SK-N-SH (cell line): Measurements from ENCODE around the gene BDKRB1. TPM values are rescaled to one million over a fixed set of nuclear protein-coding genes. Genes with fewer than 3 reads are reported as not detected.

Experiments
- CTCF ChIA-PET: fragments of 300-600, 350-600 bp; formaldehyde crosslinking; extraction: SDS; loops from one replicate; lab custom pipeline; 2021; lab: Yijun Ruan, JAX
- POLR2A ChIA-PET: fragments of 350-600 bp; sonication (Branson Sonifier 250); formaldehyde crosslinking; extraction: SDS; loops from one replicate; lab custom pipeline; 2020; ENCODE audit warnings: antibody characterized with exemption, inconsistent platforms; lab: Yijun Ruan, JAX
- DNase-seq: peaks from one replicate; pipeline ENCODE4 v3.0.0; 2012
- H2AFZ ChIP-seq: fragments of 200-600 bp; sonication (generic); 2 replicates; pipeline ENCODE4 v1.8.1; 2016; ENCODE audit warnings: antibody characterized with exemption, mild to moderate bottlenecking, low read depth
- H3F3A ChIP-seq: fragments of 200-600 bp; sonication (generic); replicated peaks from 2 replicates; pipeline ENCODE3; 2016; ENCODE audit warnings: antibody characterized with exemption, mild to moderate bottlenecking; ENCODE audit not compliant: insufficient read depth
- H3K27ac ChIP-seq, 2 experiments: fragments of 200-500 bp in 1 of 2; fragments of 200-600 bp in 1 of 2; sonication (Bioruptor generic) in 1 of 2; sonication (generic), shearing (Covaris generic) in 1 of 2; 2 replicates each; pipeline versions ENCODE4 v1.5.1 to v1.6.1; 2014 to 2016; ENCODE audit warnings: low read depth in 2 of 2, inconsistent platforms in 1 of 2, low read length in 1 of 2, mild to moderate bottlenecking in 1 of 2, mixed read lengths in 1 of 2
- H3K27me3 ChIP-seq: fragments of 200-600 bp; sonication (generic), shearing (Covaris generic); 2 replicates; pipeline ENCODE4 v1.6.1; 2016; ENCODE audit warnings: mixed run types; ENCODE audit not compliant: insufficient read depth
- H3K36me3 ChIP-seq, 2 experiments: fragments of 200-500 bp in 1 of 2; fragments of 200-600 bp in 1 of 2; sonication (Bioruptor generic) in 1 of 2; sonication (generic) in 1 of 2; replicated peaks in 1 of 2; 2 replicates each; pipeline versions ENCODE3 to v1.5.1; 2014 to 2016; ENCODE audit warnings: low read length in 1 of 2, mild to moderate bottlenecking in 1 of 2; ENCODE audit not compliant: insufficient read depth in 2 of 2, control insufficient read depth in 1 of 2
- H3K4me1 ChIP-seq, 2 experiments: fragments of 200-500 bp in 1 of 2; fragments of 200-600 bp in 1 of 2; sonication (Bioruptor generic) in 1 of 2; sonication (generic), shearing (Covaris generic) in 1 of 2; 2 replicates each; pipeline versions ENCODE4 v1.5.1 to v1.6.1; 2014 to 2016; ENCODE audit warnings: low read depth in 1 of 2, low read length in 1 of 2, mixed run types in 1 of 2; ENCODE audit not compliant: insufficient read depth in 2 of 2, control insufficient read depth in 1 of 2
- H3K4me2 ChIP-seq: fragments of 200-600 bp; sonication (generic), shearing (Covaris generic); 2 replicates; pipeline ENCODE4 v1.6.1; 2017; ENCODE audit warnings: mixed run types
- H3K4me3 ChIP-seq, 2 experiments: fragments of 200-500 bp in 1 of 2; fragments of 200-600 bp in 1 of 2; sonication (Bioruptor generic) in 1 of 2; sonication (generic), shearing (Covaris generic) in 1 of 2; 2 replicates each; pipeline versions ENCODE4 v1.5.1 to v1.8.1; 2014 to 2016; ENCODE audit warnings: low read depth in 2 of 2, inconsistent platforms in 1 of 2, low read length in 1 of 2, mild to moderate bottlenecking in 1 of 2, mixed read lengths in 1 of 2, moderate library complexity in 1 of 2
- H3K79me2 ChIP-seq: fragments of 200-600 bp; sonication (generic); 2 replicates; pipeline ENCODE4 v1.8.1; 2017; ENCODE audit warnings: mild to moderate bottlenecking; ENCODE audit not compliant: insufficient read depth
- H3K9ac ChIP-seq: fragments of 200-600 bp; sonication (generic); 2 replicates; pipeline ENCODE4 v1.6.1; 2017; ENCODE audit warnings: mixed run types
- H3K9me2 ChIP-seq: fragments of 200-600 bp; sonication (generic); 2 replicates; pipeline ENCODE4 v1.6.1; 2017; ENCODE audit warnings: mixed run types
- H3K9me3 ChIP-seq: fragments of 200-600 bp; sonication (generic); 2 replicates; pipeline ENCODE4 v1.6.1; 2017; ENCODE audit warnings: mixed run types, mild to moderate bottlenecking, moderate library complexity
- H4K20me1 ChIP-seq: fragments of 200-600 bp; sonication (generic); 2 replicates; pipeline ENCODE4 v1.6.1; 2017; ENCODE audit warnings: mild to moderate bottlenecking, mixed run types; ENCODE audit not compliant: insufficient read depth
- CHD2 ChIP-seq: fragments of 150-350 bp; IDR thresholded peaks from 2 replicates; pipeline ENCODE4 v1.6.1; 2018; ENCODE audit warnings: low read length; ENCODE audit not compliant: partially characterized antibody
- EP300 ChIP-seq, 2 experiments: IDR thresholded peaks; 2 replicates each; pipeline versions ENCODE4 v1.4.0 to v1.6.1; 2012; ENCODE audit warnings: borderline replicate concordance in 1 of 2, low read depth in 1 of 2, low read length in 1 of 2
- FOXJ3 ChIP-seq: sonication (generic); formaldehyde crosslinking; IDR thresholded peaks from 2 replicates; pipeline ENCODE4 v1.5.1; 2020; ENCODE audit warnings: mild to moderate bottlenecking, missing genetic modification reagents
- FOXM1 ChIP-seq: IDR thresholded peaks from 2 replicates; pipeline ENCODE4 v1.4.0; 2012; ENCODE audit warnings: low read depth, mild to moderate bottlenecking
- GABPA ChIP-seq: IDR thresholded peaks from 2 replicates; pipeline ENCODE4 v1.4.0; 2012; ENCODE audit warnings: low read depth, mild to moderate bottlenecking
- MEF2A ChIP-seq: IDR thresholded peaks from 2 replicates; pipeline ENCODE4 v1.4.0; 2012; ENCODE audit warnings: low read depth, borderline replicate concordance
- MXI1 ChIP-seq: IDR thresholded peaks from 2 replicates; pipeline ENCODE4 v1.6.1; 2012; ENCODE audit warnings: mild to moderate bottlenecking, low read depth, low read length, improper control_type of control experiment
- NRF1 ChIP-seq: IDR thresholded peaks from 2 replicates; pipeline ENCODE4 v1.6.1; 2012; ENCODE audit warnings: low read depth, mild to moderate bottlenecking, low read length
- POLR2AphosphoS5 ChIP-seq: IDR thresholded peaks from 2 replicates; pipeline ENCODE4 v1.6.1; 2012; ENCODE audit warnings: low read depth, low read length
- RAD21 ChIP-seq: IDR thresholded peaks from 2 replicates; pipeline ENCODE4 v1.6.1; 2012; ENCODE audit warnings: mild to moderate bottlenecking, low read length
- RCOR1 ChIP-seq: fragments of 150-350 bp; IDR thresholded peaks from 2 replicates; pipeline ENCODE4 v1.6.1; 2017; ENCODE audit warnings: antibody characterized with exemption, low read length
- RFX5 ChIP-seq: IDR thresholded peaks from 2 replicates; pipeline ENCODE4 v1.6.1; 2012; ENCODE audit warnings: mild to moderate bottlenecking, improper control_type of control experiment, low read length
- RXRA ChIP-seq: IDR thresholded peaks from 2 replicates; pipeline ENCODE4 v1.4.0; 2012; ENCODE audit warnings: low read depth, mild to moderate bottlenecking, borderline replicate concordance
- SIN3A ChIP-seq: IDR thresholded peaks from 2 replicates; pipeline ENCODE4 v1.6.1; 2012; ENCODE audit warnings: low read depth, mild to moderate bottlenecking, low read length, moderate library complexity, borderline replicate concordance
- TAF1 ChIP-seq: IDR thresholded peaks from 2 replicates; pipeline ENCODE4 v1.6.1; 2012; ENCODE audit warnings: low read depth, mild to moderate bottlenecking, low read length, moderate library complexity, borderline replicate concordance
- TEAD4 ChIP-seq: IDR thresholded peaks from 2 replicates; pipeline ENCODE4 v1.4.0; 2012; ENCODE audit warnings: mild to moderate bottlenecking, borderline replicate concordance; ENCODE audit not compliant: insufficient read depth
- USF1 ChIP-seq: IDR thresholded peaks from 2 replicates; pipeline ENCODE4 v1.4.0; 2012; ENCODE audit warnings: low read depth, borderline replicate concordance
- USF2 ChIP-seq: fragments of 150-350 bp; IDR thresholded peaks from 2 replicates; pipeline ENCODE4 v1.6.1; 2017; ENCODE audit warnings: antibody characterized with exemption, low read length, low read depth, borderline replicate concordance
- YY1 ChIP-seq: IDR thresholded peaks from 2 replicates; pipeline ENCODE4 v1.4.0; 2012; ENCODE audit warnings: low read depth, mild to moderate bottlenecking
- ZBTB33 ChIP-seq: IDR thresholded peaks from 2 replicates; pipeline ENCODE4 v1.4.0; 2012; ENCODE audit warnings: low read depth, borderline replicate concordance
- WGBS: methylation state at CpG from one replicate; pipeline ENCODE4 v1.1.6; 2017; ENCODE audit warnings: low lambda C conversion rate; 5-methylcytosine and 5-hydroxymethylcytosine counted together
- polyA plus RNA-seq, 3 experiments: library from polyadenylated mRNA; depleted of rRNA; stranded (reverse); fragments of >200 nt; gene quantifications; 2 replicates each; pipeline ENCODE4 v1.2.3, GENCODE V29; 2012

BDKRB1 gene
- polyA plus RNA-seq, 1 of the 3 experiments (the other 2 are of a cell fraction), result 14.4 TPM

- CTCF ChIA-PET, result no interaction called here
Observed at GRCh38 chr14:96227428-96227827, 28.6 kb upstream of the BDKRB1 start.

GRCh38 chr14:96229315-96229714, 26.7 kb upstream of the BDKRB1 start:
- TF ChIP-seq GABPA (no peak), TEAD4 (no peak), SIN3A (no peak)
- TF ChIP-seq, all 33 proteins: peak for 0
- Histone ChIP-seq H3K27me3 (no peaks in the 10 kb centered on the region), H3K9me3 (no peaks in the 10 kb centered on the region), H3K27ac (no peak overlapping the region), H3K79me2 (no peaks in the 10 kb centered on the region), H3F3A (no peaks in the 10 kb centered on the region), H3K4me2 (no peak overlapping the region), H2AFZ (no peak overlapping the region), H3K36me3 (no peaks in the 10 kb centered on the region), H3K9me2 (no peaks in the 10 kb centered on the region), H3K9ac (no peak overlapping the region), H4K20me1 (no peaks in the 10 kb centered on the region), H3K4me3 (no peak overlapping the region), H3K4me1 (no peaks in the 10 kb centered on the region)
- POLR2A ChIA-PET, result no interaction called here
- CTCF ChIA-PET, result no interaction called here
- WGBS, result 98% methylated on average over 6 of the region's 6 CpGs
- DNase-seq, result no peak

More at GRCh38 chr14:96227428-96227827, 28.6 kb upstream of the BDKRB1 start:
- no peak overlapping the region for H3K9ac ChIP-seq
- H4K20me1 ChIP-seq, result no peaks in the 10 kb centered on the region
- H3K27me3 ChIP-seq, result no peaks in the 10 kb centered on the region
- DNase-seq, result no peak
- H3K27ac ChIP-seq, result no peak overlapping the region
- no peak overlapping the region for H3K4me3 ChIP-seq
- no peak overlapping the region for H2AFZ ChIP-seq
- no peaks in the 10 kb centered on the region for H3F3A ChIP-seq
- POLR2A ChIA-PET, result no interaction called here
- no peaks in the 10 kb centered on the region for H3K4me1 ChIP-seq
- H3K79me2 ChIP-seq, result no peaks in the 10 kb centered on the region
- H3K9me2 ChIP-seq, result no peaks in the 10 kb centered on the region
- 78% methylated on average over 6 of the region's 7 CpGs for WGBS
- no peak for TF ChIP-seq RFX5
- TF ChIP-seq CHD2, result no peak
- TF ChIP-seq SIN3A, result no peak
- no peak for TF ChIP-seq FOXM1
- TF ChIP-seq YY1, result no peak
- no peak for TF ChIP-seq FOXJ3 (CRISPR knock-in tag)
- no peak for TF ChIP-seq NRF1
- no peak for TF ChIP-seq RCOR1
- no peak for TF ChIP-seq TEAD4
- TF ChIP-seq USF2, result no peak
- TF ChIP-seq, all 33 proteins: peak for 0
- Histone ChIP-seq H3K9me3 (no peaks in the 10 kb centered on the region), H3K36me3 (no peaks in the 10 kb centered on the region), H3K4me2 (no peak overlapping the region)

DNA sequence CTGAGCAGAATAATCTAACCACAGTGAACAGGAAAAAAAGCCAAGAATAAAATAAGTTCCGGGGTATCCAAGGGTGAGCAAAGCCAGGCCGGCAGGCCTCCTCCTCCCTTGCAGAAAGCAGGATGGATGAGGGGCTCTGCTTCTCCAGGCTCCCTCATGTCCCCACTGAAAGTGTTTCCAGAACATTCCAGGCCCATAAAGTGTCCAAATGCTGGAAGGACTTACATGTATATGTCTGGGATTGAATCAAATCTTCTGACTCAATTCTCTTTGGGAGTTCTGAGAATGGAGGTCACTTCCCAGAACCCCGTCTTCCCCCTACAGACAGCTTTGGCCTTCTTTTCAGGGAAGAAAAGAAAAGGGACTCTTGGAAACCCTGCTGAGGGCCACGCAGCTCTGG, 25.0 kb upstream of the BDKRB1 start:
- ChIA-PET POLR2A (no interaction called here), CTCF (interaction anchor here (1.1 to 1.3 kb wide), 2 partner anchors 10 to 27 kb away, joined by 3 read pairs; no protein-coding TSS in a partner anchor)
- no peaks in the 10 kb centered on the region for H3K4me1 ChIP-seq
- H2AFZ ChIP-seq, result no peak overlapping the region
- no peak overlapping the region for H3K27ac ChIP-seq
- no peak overlapping the region for H3K4me3 ChIP-seq
- H3K79me2 ChIP-seq, result no peaks in the 10 kb centered on the region
- no peaks in the 10 kb centered on the region for H3K36me3 ChIP-seq
- H3K27me3 ChIP-seq, result no peaks in the 10 kb centered on the region
- no peak for DNase-seq
- H3K9ac ChIP-seq, result no peak overlapping the region
- no peaks in the 10 kb centered on the region for H3K9me2 ChIP-seq
- H3K4me2 ChIP-seq, result no peak overlapping the region
- H3F3A ChIP-seq, result no peaks in the 10 kb centered on the region
- H4K20me1 ChIP-seq, result no peaks in the 10 kb centered on the region
- WGBS, result 94% methylated on average over 4 of the region's 4 CpGs
- no peaks in the 10 kb centered on the region for H3K9me3 ChIP-seq
- TF ChIP-seq USF1 (no peak), RAD21 (no peak), POLR2AphosphoS5 (no peak), MXI1 (no peak), RXRA (no peak), TEAD4 (no peak), CHD2 (no peak), MEF2A (no peak), EP300 (IDR thresholded peaks at IDR 0.05; ENCODE audit: borderline replicate concordance in 1 of 2, low read depth in 1 of 2, low read length in 1 of 2) (no peak), ZBTB33 (no peak), GABPA (no peak), TAF1 (no peak)
